ENCODE results near the gene EPRS1.

Gene EPRS1

GRCh38 chr1:220062629-220063028, 16.3 kb upstream of the EPRS1 start:
- Histone ChIP-seq H3K4me3 (ENCODE audit: low read depth, low read length) (no peak overlapping the region), H3K27me3 (no peaks in the 10 kb centered on the region; the same call in 1 of the 2 replicates), H3K4me1 (no peaks in the 10 kb centered on the region), H3K36me3 (peaks cover 19% of the 10 kb centered on the region), H3K9me3 (no peaks in the 10 kb centered on the region)
- no peak for DNase-seq
- TF ChIP-seq CTCF (IDR thresholded peaks at IDR 0.05; ENCODE audit: low read depth, low read length): no peak

- Histone ChIP-seq H3K9me3 (no peaks in the 10 kb centered on the region), H3K4me1 (no peaks in the 10 kb centered on the region), H3K27me3 (no peaks in the 10 kb centered on the region), H3K36me3 (peaks cover 12% of the 10 kb centered on the region), H3K4me3 (ENCODE audit: low read depth, low read length) (no peak overlapping the region)
- TF ChIP-seq CTCF (IDR thresholded peaks at IDR 0.05; ENCODE audit: low read depth, low read length): no peak
- DNase-seq: no peak
Measured at GRCh38 chr1:220060876-220061275, 14.6 kb upstream of the EPRS1 start.

DNA sequence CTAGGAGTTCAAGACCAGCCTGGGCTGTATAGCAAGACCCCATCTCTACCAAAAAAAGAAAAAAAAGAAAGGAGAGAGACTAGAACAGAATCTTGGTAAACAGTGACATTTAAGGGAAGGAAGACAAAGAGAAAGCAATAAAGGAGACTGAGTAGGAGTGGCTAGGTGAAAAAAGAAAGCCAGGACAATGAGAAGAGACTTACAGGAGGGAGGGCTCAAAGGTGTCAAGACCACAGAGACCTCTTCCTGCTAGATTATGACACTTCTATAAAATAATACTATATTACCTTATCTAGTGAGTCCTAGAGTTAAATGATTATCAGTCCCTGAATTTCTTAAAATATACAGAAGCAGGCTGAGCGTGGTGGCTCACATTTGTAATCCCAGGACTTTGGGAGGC, 10.1 kb upstream of the EPRS1 start:
- TF ChIP-seq CTCF (IDR thresholded peaks at IDR 0.05; ENCODE audit: low read depth, low read length): no peak

GRCh38 chr1:220045356-220046051, 801 bp downstream of the EPRS1 start:
- DNase-seq: no peak

More for the DNA sequence above, 10.1 kb upstream of the EPRS1 start:
- H3K9me3 ChIP-seq: no peaks in the 10 kb centered on the region
- H3K27me3 ChIP-seq: no peaks in the 10 kb centered on the region
- peaks cover 7% of the 10 kb centered on the region for H3K36me3 ChIP-seq
- no peak for DNase-seq
- H3K4me3 ChIP-seq (ENCODE audit: low read depth, low read length): no peak overlapping the region
- H3K4me1 ChIP-seq: no peaks in the 10 kb centered on the region

GRCh38 chr1:220044678-220045355, 1.5 kb downstream of the EPRS1 start:
- H3K27me3 ChIP-seq: no peaks in the 10 kb centered on the region
- no peak for DNase-seq

More at GRCh38 chr1:220045356-220046051, 801 bp downstream of the EPRS1 start:
- peak overlapping the region; percentile 95 for H3K4me3 ChIP-seq (ENCODE audit: low read depth, low read length)
- H3K36me3 ChIP-seq: peaks cover 3% of the 10 kb centered on the region; the same call in 1 of the 2 replicates
- H3K4me1 ChIP-seq: peaks cover 5% of the 10 kb centered on the region; the same call in 1 of the 2 replicates
- no peaks in the 10 kb centered on the region for H3K27me3 ChIP-seq
- no peak for TF ChIP-seq CTCF (IDR thresholded peaks at IDR 0.05; ENCODE audit: low read depth, low read length)
- no peaks in the 10 kb centered on the region for H3K9me3 ChIP-seq

More at GRCh38 chr1:220044678-220045355, 1.5 kb downstream of the EPRS1 start:
- TF ChIP-seq CTCF (IDR thresholded peaks at IDR 0.05; ENCODE audit: low read depth, low read length): no peak
- no peaks in the 10 kb centered on the region for H3K9me3 ChIP-seq
- peaks cover 5% of the 10 kb centered on the region; the same call in 1 of the 2 replicates for H3K4me1 ChIP-seq
- H3K4me3 ChIP-seq (ENCODE audit: low read depth, low read length): peak overlapping the region; percentile 95
- peaks cover 5% of the 10 kb centered on the region for H3K36me3 ChIP-seq

Data from BE2C (cell line).